B cell (primary cell): ENCODE data around the gene LTBP2.

Source experiments
- CTCF ChIP-seq: fragments of 200-600 bp; IDR thresholded peaks from one replicate; pipeline ENCODE4 v1.8.0; 2022; ENCODE audit warnings: antibody characterized with exemption, mild to moderate bottlenecking
- EZH2 ChIP-seq: IDR thresholded peaks from 2 replicates; pipeline ENCODE4 v1.6.1; 2012; ENCODE audit warnings: borderline replicate concordance, low read depth, mild to moderate bottlenecking, moderate library complexity, low read length; ENCODE audit not compliant: insufficient read depth, poor library complexity, severe bottlenecking

DNA sequence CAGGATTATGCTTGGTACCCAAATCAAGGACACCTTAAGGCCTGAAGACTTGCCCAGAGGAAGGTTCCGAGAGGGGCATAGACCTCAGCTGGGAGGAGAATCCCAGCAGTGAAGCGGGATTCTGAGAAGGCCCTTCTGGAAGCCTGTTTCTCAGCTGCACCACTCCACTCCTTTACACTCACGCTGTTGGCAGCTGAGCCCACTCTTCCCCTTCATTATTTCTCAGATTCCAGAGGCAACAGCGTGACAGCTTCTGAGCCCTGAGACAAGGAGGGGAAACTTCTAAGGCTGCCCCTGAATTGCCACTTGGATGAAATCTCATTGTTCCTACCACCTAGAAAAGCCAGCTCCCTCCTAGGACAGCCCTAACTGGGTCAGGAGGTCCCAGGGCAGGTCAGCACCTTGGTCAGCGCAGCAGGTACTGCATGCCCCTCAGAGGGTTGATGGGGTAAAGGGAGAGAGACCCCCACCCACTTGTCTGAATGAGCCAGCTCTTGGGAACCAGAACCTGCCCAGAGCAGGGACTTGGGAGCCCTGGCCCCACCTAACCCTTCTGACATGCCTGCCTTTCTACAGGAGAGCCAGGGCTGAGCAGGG, 64.6 kb downstream of the LTBP2 start:
- TF ChIP-seq EZH2 (no peak), CTCF (no peak)
